Progenitor cell of endocrine pancreas (in vitro differentiated cells): ENCODE data around the gene PNMT. TPM values are rescaled to one million over a fixed set of nuclear protein-coding genes. Genes with fewer than 3 reads are reported as not detected.
"Not testable (repeated sequence)": the region's sequence is repeated elsewhere in the genome, so short reads cannot be mapped to it uniquely, and the experiment has no call there.

ENCODE experiments used
- DNase-seq: peaks from one replicate; pipeline ENCODE4 v3.0.0; 2021; ENCODE audit warnings: low spot score; ENCODE audit not compliant: unreplicated experiment
- H3K27ac Mint-ChIP-seq: 2 replicates; pipeline ENCODE4 v1.8.0; 2021; ENCODE audit warnings: mild to moderate bottlenecking, moderate library complexity, mixed read lengths
- H3K27me3 Mint-ChIP-seq: 2 replicates; pipeline ENCODE4 v1.8.0; 2021; ENCODE audit warnings: mixed read lengths
- H3K36me3 Mint-ChIP-seq: 2 replicates; pipeline ENCODE4 v1.8.0; 2022; ENCODE audit warnings: mixed read lengths; ENCODE audit not compliant: insufficient read depth
- H3K4me1 Mint-ChIP-seq: 2 replicates; pipeline ENCODE4 v1.8.0; 2021; ENCODE audit warnings: low read depth, mixed read lengths
- H3K4me3 Mint-ChIP-seq: 2 replicates; pipeline ENCODE4 v1.8.0; 2021; ENCODE audit warnings: low read depth, mild to moderate bottlenecking, moderate library complexity, mixed read lengths
- H3K9me3 Mint-ChIP-seq: 2 replicates; pipeline ENCODE4 v1.8.0; 2021; ENCODE audit warnings: low read depth, mixed read lengths
- CTCF ChIP-seq: fragments of 200-600 bp; sonication (generic); IDR thresholded peaks from one replicate; pipeline ENCODE4 v1.5.0; 2021; ENCODE audit warnings: antibody characterized with exemption, mild to moderate bottlenecking; ENCODE audit not compliant: unreplicated experiment
- total RNA-seq: library from RNA; stranded (reverse); gene quantifications from 2 replicates; pipeline ENCODE4 v1.2.1, GENCODE V29; 2021

The PNMT gene
- total RNA-seq, 1 donor from 2014 or later, result 2.5 TPM

- peak overlapping the region; percentile 91 for H3K27ac Mint-ChIP-seq
- no peaks in the 10 kb centered on the region for H3K36me3 Mint-ChIP-seq
- H3K4me3 Mint-ChIP-seq, result no peak overlapping the region
- no peak for TF ChIP-seq CTCF
- H3K4me1 Mint-ChIP-seq, result peaks cover 24% of the 10 kb centered on the region
- H3K9me3 Mint-ChIP-seq, result no peaks in the 10 kb centered on the region
- H3K27me3 Mint-ChIP-seq, result no peaks in the 10 kb centered on the region
- no peak for DNase-seq
Observed at GRCh38 chr17:39695089-39695474, 26.8 kb downstream of the PNMT start.

GRCh38 chr17:39696731-39697130 is 28.5 kb downstream of the PNMT start:
- no peak for TF ChIP-seq CTCF

GRCh38 chr17:39697961-39698360 is 29.7 kb downstream of the PNMT start:
- no peak overlapping the region for H3K27ac Mint-ChIP-seq
- H3K4me3 Mint-ChIP-seq, result no peak overlapping the region
- H3K9me3 Mint-ChIP-seq, result no peaks in the 10 kb centered on the region
- H3K27me3 Mint-ChIP-seq, result no peaks in the 10 kb centered on the region
- H3K4me1 Mint-ChIP-seq, result peaks cover 43% of the 10 kb centered on the region
- no peaks in the 10 kb centered on the region for H3K36me3 Mint-ChIP-seq
- no peak for DNase-seq
- no peak for TF ChIP-seq CTCF

More at GRCh38 chr17:39696731-39697130, 28.5 kb downstream of the PNMT start:
- H3K4me3 Mint-ChIP-seq, result no peak overlapping the region
- H3K36me3 Mint-ChIP-seq, result no peaks in the 10 kb centered on the region
- H3K4me1 Mint-ChIP-seq, result peaks cover 33% of the 10 kb centered on the region
- no peaks in the 10 kb centered on the region for H3K27me3 Mint-ChIP-seq
- no peak overlapping the region for H3K27ac Mint-ChIP-seq
- DNase-seq, result no peak
- no peaks in the 10 kb centered on the region for H3K9me3 Mint-ChIP-seq

GRCh38 chr17:39699157-39699817 is 31.0 kb downstream of the PNMT start:
- peak overlapping the region; percentile 93 for H3K4me3 Mint-ChIP-seq
- H3K4me1 Mint-ChIP-seq, result peaks cover 53% of the 10 kb centered on the region
- H3K36me3 Mint-ChIP-seq, H3K27me3 Mint-ChIP-seq, DNase-seq, H3K9me3 Mint-ChIP-seq: not testable (repeated sequence)
- peak overlapping the region; percentile 95 for H3K27ac Mint-ChIP-seq

GRCh38 chr17:39699818-39700147 is 31.5 kb downstream of the PNMT start, which contains the start of gene ERBB2:
ERBB2 (plus strand) TSS chr17:39700064; CDS start chr17:39700239, 175 bp downstream.
- Mint-ChIP-seq H3K9me3 (no peaks in the 10 kb centered on the region), H3K4me3 (peak within 1 kb of the TSS; percentile 93), H3K27ac (peak within 1 kb of the TSS; percentile 95), H3K27me3 (no peaks in the 10 kb centered on the region), H3K36me3 (peaks cover 1% of the 10 kb centered on the region), H3K4me1 (peaks cover 53% of the 10 kb centered on the region)
- peak; percentile 40 for DNase-seq
- TF ChIP-seq CTCF, result no peak
